Mesodermal cell (in vitro differentiated cells): Measurements from ENCODE around the gene OSBPL1A.

Experiments
- H3K27ac ChIP-seq: 2 replicates; pipeline ENCODE4 v1.7.0; 2013; ENCODE audit warnings: mild to moderate bottlenecking, low read depth, low read length, moderate library complexity; ENCODE audit not compliant: severe bottlenecking
- H3K36me3 ChIP-seq: 2 replicates; pipeline ENCODE4 v1.7.1; 2013; ENCODE audit warnings: mild to moderate bottlenecking, low read length, moderate library complexity; ENCODE audit not compliant: control insufficient read depth, insufficient read depth
- H3K4me1 ChIP-seq: one replicate; pipeline ENCODE4 v1.7.1; 2013; ENCODE audit warnings: mild to moderate bottlenecking, low read length; ENCODE audit not compliant: insufficient read depth, control insufficient read depth, poor library complexity, severe bottlenecking
- H3K4me3 ChIP-seq: 2 replicates; pipeline ENCODE4 v1.7.0; 2013; ENCODE audit warnings: low read length, control low read depth, mild to moderate bottlenecking; ENCODE audit not compliant: insufficient read depth, poor library complexity, severe bottlenecking; ENCODE audit errors: extremely low read depth
- H3K9me3 ChIP-seq: 2 replicates; pipeline ENCODE4 v1.7.1; 2013; ENCODE audit warnings: mild to moderate bottlenecking, low read length, moderate library complexity; ENCODE audit not compliant: control insufficient read depth
- WGBS, 2 experiments: methylation state at CpG; one replicate each; pipeline ENCODE4 v1.1.5; 2013; ENCODE audit warnings: missing lambda C conversion rate in 2 of 2; ENCODE audit not compliant: insufficient coverage in 2 of 2; 5-methylcytosine and 5-hydroxymethylcytosine counted together

Gene OSBPL1A

GRCh38 chr18:24189007-24189528 is 208.6 kb downstream of the OSBPL1A start:
- Histone ChIP-seq H3K9me3 (no peaks in the 10 kb centered on the region), H3K27ac (no peak overlapping the region), H3K4me1 (no peaks in the 10 kb centered on the region), H3K4me3 (no peak overlapping the region), H3K36me3 (peaks cover 4% of the 10 kb centered on the region)
- WGBS, 2 experiments, result 79 to 81% methylated on average over 6 of the region's 6 CpGs

- WGBS, 2 experiments, result 85 to 100% methylated on average over 2 to 4 of the region's 5 CpGs
- no peaks in the 10 kb centered on the region for H3K9me3 ChIP-seq
Observed at GRCh38 chr18:24188120-24188519, 209.5 kb downstream of the OSBPL1A start.

DNA sequence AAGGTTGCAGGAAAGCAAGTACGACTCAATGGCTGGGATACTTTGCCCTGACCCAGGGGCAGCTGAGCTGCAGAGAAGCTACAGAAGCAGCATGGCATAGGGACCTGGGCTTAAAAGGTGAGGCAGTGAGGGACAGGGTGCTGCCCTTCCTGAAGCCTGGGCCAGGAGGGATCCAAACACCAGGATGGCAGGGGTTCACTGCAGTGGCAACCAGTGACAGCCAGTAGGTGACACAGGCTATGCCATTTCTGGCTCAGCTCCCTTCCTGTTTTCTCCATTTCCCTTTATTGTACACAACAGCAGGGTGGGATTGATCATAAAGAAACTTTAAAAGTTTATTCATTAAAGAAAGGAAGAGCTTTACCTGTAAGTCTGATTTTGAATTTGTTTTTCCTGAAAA is 209.9 kb downstream of the OSBPL1A start:
- H3K36me3 ChIP-seq, result peaks cover 4% of the 10 kb centered on the region
- H3K4me1 ChIP-seq, result no peaks in the 10 kb centered on the region
- no peak overlapping the region for H3K4me3 ChIP-seq
- H3K27ac ChIP-seq, result no peak overlapping the region
- H3K9me3 ChIP-seq, result no peaks in the 10 kb centered on the region
- 100% methylated on average over 1 of the region's 1 CpG; no CpG with 5 or more reads in 1 of the 2 experiments for WGBS, 2 experiments

More at GRCh38 chr18:24188120-24188519, 209.5 kb downstream of the OSBPL1A start:
- H3K27ac ChIP-seq, result no peak overlapping the region
- peaks cover 4% of the 10 kb centered on the region for H3K36me3 ChIP-seq
- no peak overlapping the region for H3K4me3 ChIP-seq
- no peaks in the 10 kb centered on the region for H3K4me1 ChIP-seq

DNA sequence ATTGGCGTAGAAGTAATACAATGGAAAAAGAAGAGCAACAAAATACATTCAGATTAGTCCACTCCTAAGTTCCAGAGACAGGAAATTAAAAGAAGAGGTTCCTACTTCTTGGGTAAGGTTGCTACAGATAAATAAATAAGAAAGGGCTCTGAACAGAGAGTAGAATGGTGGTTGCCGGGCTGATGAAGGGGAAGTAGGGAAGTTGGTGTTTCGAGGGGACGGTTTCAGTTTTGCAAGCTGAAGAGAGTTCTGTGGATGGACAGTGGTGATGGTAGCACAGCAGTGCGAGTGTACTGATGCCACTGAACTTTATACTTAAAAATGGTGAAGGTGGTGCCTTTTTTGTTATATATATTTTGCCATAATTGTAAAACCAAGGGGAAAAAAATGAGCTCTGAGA is 210.6 kb downstream of the OSBPL1A start:
- Histone ChIP-seq H3K4me3 (no peak overlapping the region), H3K27ac (no peak overlapping the region), H3K36me3 (peaks cover 4% of the 10 kb centered on the region), H3K9me3 (no peaks in the 10 kb centered on the region), H3K4me1 (no peaks in the 10 kb centered on the region)
- 94 to 96% methylated on average over 3 to 4 of the region's 5 CpGs for WGBS, 2 experiments

DNA sequence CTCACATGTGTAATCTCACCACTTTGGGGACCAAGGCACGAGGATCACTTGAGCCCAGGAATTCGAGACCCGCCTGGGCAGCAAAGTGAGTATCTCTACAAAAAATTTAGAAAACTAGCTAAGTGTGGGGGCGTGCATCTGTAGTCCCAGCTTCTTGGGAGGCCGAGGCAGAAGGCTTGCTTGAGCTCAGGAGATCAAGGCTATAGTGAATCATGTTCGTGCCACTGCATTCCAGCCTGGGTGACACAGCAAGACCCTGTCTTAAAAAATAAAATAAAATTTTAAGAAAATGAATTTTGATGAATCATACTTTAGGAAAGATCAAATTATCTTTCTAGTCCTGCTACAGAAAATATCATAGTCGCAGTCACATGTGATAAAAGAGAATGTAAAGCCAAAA is 211.8 kb downstream of the OSBPL1A start:
- no peaks in the 10 kb centered on the region for H3K9me3 ChIP-seq
- 100% methylated on average over 4 to 5 of the region's 7 CpGs for WGBS, 2 experiments
- H3K27ac ChIP-seq, result no peak overlapping the region

DNA sequence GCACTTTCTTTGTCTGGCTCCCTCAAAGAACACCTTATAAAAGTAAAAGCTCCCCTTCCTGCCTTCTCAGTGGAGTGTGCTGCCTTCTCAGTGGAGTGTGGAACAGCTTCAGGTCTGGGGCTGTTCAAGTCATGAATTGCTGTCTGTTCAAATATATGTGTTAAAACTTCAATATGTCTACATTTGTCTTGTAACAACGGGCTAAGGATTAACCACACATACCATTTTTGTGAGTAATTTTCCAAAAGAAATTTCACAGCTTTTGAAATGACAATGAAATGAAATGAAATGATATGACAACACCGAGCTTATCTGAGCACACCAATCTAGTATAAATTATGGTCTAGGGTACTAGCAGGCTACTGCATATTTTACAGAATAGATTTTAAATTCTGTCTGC is 215.8 kb downstream of the OSBPL1A start:
- no peaks in the 10 kb centered on the region for H3K9me3 ChIP-seq
- H3K4me1 ChIP-seq, result no peaks in the 10 kb centered on the region
- WGBS, 2 experiments, result no CpG with 5 or more reads among the region's 2 CpGs
- H3K36me3 ChIP-seq, result peaks cover 8% of the 10 kb centered on the region
- H3K4me3 ChIP-seq, result no peak overlapping the region
- no peak overlapping the region for H3K27ac ChIP-seq

More for the DNA sequence above, 211.8 kb downstream of the OSBPL1A start:
- Histone ChIP-seq H3K36me3 (peaks cover 4% of the 10 kb centered on the region), H3K4me1 (no peaks in the 10 kb centered on the region), H3K4me3 (no peak overlapping the region)

- WGBS, 2 experiments, result no CpG with 5 or more reads among the region's 1 CpG
- no peak overlapping the region for H3K4me3 ChIP-seq
- H3K36me3 ChIP-seq, result peaks cover 4% of the 10 kb centered on the region
Observed at GRCh38 chr18:24180048-24180447, 217.6 kb downstream of the OSBPL1A start.

GRCh38 chr18:24177499-24178133 is 220.0 kb downstream of the OSBPL1A start:
- H3K9me3 ChIP-seq, result no peaks in the 10 kb centered on the region
- H3K4me1 ChIP-seq, result no peaks in the 10 kb centered on the region
- H3K27ac ChIP-seq, result no peak overlapping the region
- 88 to 97% methylated on average over 1 to 3 of the region's 5 CpGs for whole genome bisulfite sequencing, 2 experiments
- peaks cover 4% of the 10 kb centered on the region for H3K36me3 ChIP-seq
- no peak overlapping the region for H3K4me3 ChIP-seq

More at GRCh38 chr18:24180048-24180447, 217.6 kb downstream of the OSBPL1A start:
- Histone ChIP-seq H3K27ac (no peak overlapping the region), H3K9me3 (no peaks in the 10 kb centered on the region), H3K4me1 (no peaks in the 10 kb centered on the region)

DNA sequence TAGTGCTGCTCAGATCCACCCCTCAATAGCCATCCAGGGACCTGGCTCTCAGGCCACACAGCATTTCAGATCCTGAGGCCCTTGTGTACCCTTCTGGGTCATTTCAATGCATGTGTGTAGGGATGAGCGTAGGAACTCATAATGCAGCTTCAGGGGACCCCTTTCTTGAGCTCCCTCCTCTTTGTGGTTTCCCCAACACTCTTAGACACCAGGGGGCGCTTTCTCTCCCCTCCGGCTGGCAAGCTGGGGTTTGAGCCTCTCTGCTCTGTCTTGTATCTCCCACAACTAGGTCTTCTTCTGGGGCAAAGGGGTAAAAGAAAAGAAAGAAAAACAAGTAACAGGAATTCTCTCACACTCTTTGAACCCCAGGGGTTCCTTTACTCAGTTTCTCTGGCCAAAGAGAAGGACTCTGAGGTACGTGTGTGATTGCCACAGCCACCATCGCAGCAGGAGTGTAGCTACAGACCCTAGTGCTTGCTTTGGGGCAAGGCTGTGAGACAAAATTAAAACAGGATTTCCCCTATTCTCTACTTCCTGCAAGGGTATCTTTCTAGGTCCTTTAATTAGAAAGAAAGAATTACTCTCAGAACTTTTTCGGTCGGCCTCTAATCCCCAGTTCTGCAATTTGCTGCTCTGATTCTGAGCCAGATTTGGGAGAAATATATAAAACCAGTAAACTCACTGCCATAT is 220.8 kb downstream of the OSBPL1A start:
- peaks cover 4% of the 10 kb centered on the region for H3K36me3 ChIP-seq
- H3K27ac ChIP-seq, result no peak overlapping the region
- H3K4me3 ChIP-seq, result no peak overlapping the region
- H3K4me1 ChIP-seq, result no peaks in the 10 kb centered on the region
- no peaks in the 10 kb centered on the region for H3K9me3 ChIP-seq
- 50% methylated on average over 2 to 4 of the region's 7 CpGs for WGBS, 2 experiments

DNA sequence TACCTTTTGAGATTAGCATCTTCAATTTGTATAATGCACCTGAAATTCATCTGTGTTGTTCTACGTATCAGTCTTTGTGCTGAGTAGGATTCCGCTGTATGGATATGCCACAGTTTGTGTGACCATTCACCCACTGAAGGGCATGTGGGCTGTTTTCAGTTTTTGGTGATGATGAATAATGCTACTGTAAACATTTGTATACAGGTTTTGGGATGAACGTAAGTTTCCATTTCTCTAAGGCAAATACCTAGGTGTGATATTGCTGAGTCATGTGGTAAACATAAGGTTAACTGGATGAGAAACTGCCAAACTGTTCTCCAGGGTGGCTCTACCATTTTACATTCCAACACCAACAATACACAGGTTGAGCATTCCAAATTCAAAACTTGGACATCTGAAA is 223.6 kb downstream of the OSBPL1A start:
- Histone ChIP-seq H3K36me3 (peaks cover 9% of the 10 kb centered on the region), H3K27ac (no peak overlapping the region), H3K4me1 (peaks cover 3% of the 10 kb centered on the region), H3K9me3 (no peaks in the 10 kb centered on the region), H3K4me3 (no peak overlapping the region)
- 100% methylated on average over 1 to 2 of the region's 3 CpGs for WGBS, 2 experiments

GRCh38 chr18:24170360-24170759 is 227.3 kb downstream of the OSBPL1A start:
- Histone ChIP-seq H3K4me3 (no peak overlapping the region), H3K9me3 (no peaks in the 10 kb centered on the region), H3K4me1 (peaks cover 3% of the 10 kb centered on the region), H3K27ac (no peak overlapping the region), H3K36me3 (peaks cover 5% of the 10 kb centered on the region)
- WGBS, 2 experiments, result 93 to 94% methylated on average over 5 of the region's 8 CpGs
